HG03575 (cell line): ENCODE results near the gene NT5C3A.
A peak's percentile ranks its signal among the peaks of the same experiment; 100 is the strongest.

Experiments used
- ATAC-seq: cut with Tn5 transposase; IDR thresholded peaks from one replicate; pipeline ENCODE4 v1.9.1; 2021; ENCODE audit not compliant: unreplicated experiment, insufficient number of reproducible peaks, low FRiP score; ENCODE audit errors: extremely low read depth

The NT5C3A gene

GRCh38 chr7:33079096-33079495 lies 16.5 kb upstream of the NT5C3A start:
- ATAC-seq, result no peak

- ATAC-seq, result no peak
These were observed 14.2 kb upstream of the NT5C3A start for GRCh38 chr7:33076737-33077136.

- no peak for ATAC-seq
These were observed 13.4 kb upstream of the NT5C3A start for GRCh38 chr7:33075818-33076518.

GRCh38 chr7:33073243-33073642 lies 10.7 kb upstream of the NT5C3A start:
- no peak for ATAC-seq

- no peak for ATAC-seq
These were observed 9.9 kb upstream of the NT5C3A start for GRCh38 chr7:33072471-33072870.

- no peak for ATAC-seq
These were observed 8.3 kb upstream of the NT5C3A start for GRCh38 chr7:33070831-33071230.

- ATAC-seq, result no peak
These were observed 7.7 kb upstream of the NT5C3A start for GRCh38 chr7:33070277-33070676.

- ATAC-seq, result no peak
These were observed 5.3 kb upstream of the NT5C3A start for GRCh38 chr7:33067921-33068320.

GRCh38 chr7:33066771-33067170 lies 4.2 kb upstream of the NT5C3A start:
- no peak for ATAC-seq

- ATAC-seq, result no peak
These were observed 3.4 kb upstream of the NT5C3A start for GRCh38 chr7:33065981-33066380.

- peak; percentile 85 for ATAC-seq
These were observed 337 bp upstream of the NT5C3A start for GRCh38 chr7:33062782-33063443.

GRCh38 chr7:33061282-33061937 lies 1.2 kb downstream of the NT5C3A start:
- ATAC-seq, result no peak

GRCh38 chr7:33059635-33060034 lies 2.9 kb downstream of the NT5C3A start:
- ATAC-seq, result no peak

GRCh38 chr7:33055158-33055557 lies 7.4 kb downstream of the NT5C3A start:
- ATAC-seq, result no peak

- no peak for ATAC-seq
These were observed 8.2 kb downstream of the NT5C3A start for GRCh38 chr7:33054261-33054964.

- no peak for ATAC-seq
These were observed 8.9 kb downstream of the NT5C3A start for GRCh38 chr7:33053721-33054120.

GRCh38 chr7:33050535-33051318 lies 11.8 kb downstream of the NT5C3A start:
- no peak for ATAC-seq

- ATAC-seq, result no peak
These were observed 13.9 kb downstream of the NT5C3A start for GRCh38 chr7:33048704-33049103.

- ATAC-seq, result no peak
These were observed 14.3 kb downstream of the NT5C3A start for GRCh38 chr7:33048257-33048656.
